C4-2B (cell line): ENCODE results near the gene ZNF91.

ENCODE experiments used
- H3K27ac ChIP-seq: fragments of 450-650 bp; 2 replicates; pipeline ENCODE4 v1.5.1; 2017
- CTCF ChIP-seq: fragments of 450-650 bp; conservative IDR thresholded peaks from 2 replicates; pipeline ENCODE4 v1.5.1; 2017; ENCODE audit warnings: mild to moderate bottlenecking
- ZFX ChIP-seq: fragments of 450-650 bp; IDR thresholded peaks from 2 replicates; pipeline ENCODE4 v1.6.1; 2017

Gene ZNF91

DNA sequence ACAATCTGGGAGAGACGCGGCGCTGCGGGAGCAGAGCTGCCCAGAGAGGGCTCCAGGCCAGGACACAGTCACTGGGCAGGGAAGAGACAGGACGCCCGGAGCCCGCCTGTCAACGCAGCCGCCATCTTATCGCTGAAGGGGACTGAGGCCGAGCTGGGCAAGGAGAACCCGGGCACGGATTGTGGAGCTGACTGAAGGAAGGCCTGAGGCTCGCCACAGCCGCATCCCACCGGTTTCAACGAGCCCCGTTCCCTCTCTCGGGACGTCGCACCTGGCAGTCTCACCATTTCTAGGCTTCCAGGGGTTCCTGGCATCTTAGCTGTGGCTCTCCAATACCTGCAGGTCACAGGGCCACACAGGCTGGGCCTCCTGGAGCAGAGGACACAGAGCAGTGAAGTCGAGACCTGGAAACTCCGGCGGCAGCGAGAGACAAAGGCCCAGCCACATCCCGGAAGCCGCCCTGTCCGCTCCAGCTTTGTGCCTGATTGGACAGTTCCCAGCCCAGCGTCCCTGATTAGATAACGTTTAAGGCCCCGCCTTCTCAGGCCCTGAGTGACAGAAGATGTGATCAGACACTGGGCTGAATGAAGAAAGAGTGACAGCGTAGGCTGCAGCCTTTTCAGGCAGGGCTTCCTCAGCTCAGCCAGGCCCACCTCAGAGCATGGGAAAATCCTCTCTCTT is at the start of gene ZNF91:
Gene ZNF91, minus strand, starts transcription at position 431 of the 681 bp plus-strand sequence. Its CDS starts 117 bp downstream, at position 314.
- peak; percentile 79 for TF ChIP-seq ZFX
- no peak for TF ChIP-seq CTCF
- peak within 1 kb of the TSS; percentile 73 for H3K27ac ChIP-seq

DNA sequence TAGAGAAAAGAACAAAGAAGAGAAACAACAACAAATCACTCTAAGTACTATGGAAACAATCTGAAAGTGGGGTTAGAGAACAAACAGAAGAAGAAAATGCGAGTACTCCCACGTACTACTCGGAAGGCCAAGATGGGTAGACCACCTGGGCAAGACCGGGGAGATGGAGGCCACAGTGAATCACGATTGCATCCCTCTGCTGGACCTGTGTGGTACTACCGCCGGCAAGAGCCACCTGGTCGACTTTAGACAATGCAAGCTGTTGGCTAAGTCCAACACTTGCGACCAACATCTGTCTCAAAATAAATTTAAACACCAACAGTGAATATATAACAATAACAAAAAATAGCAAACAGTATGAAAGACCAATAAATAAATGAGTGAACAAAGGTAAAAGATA is 45.5 kb upstream of the ZNF91 start:
- H3K27ac ChIP-seq: no peak overlapping the region
- TF ChIP-seq CTCF (peak; percentile 60), ZFX (no peak)

- peak; percentile 37; the same call in 1 of the 2 replicates for TF ChIP-seq CTCF
- TF ChIP-seq ZFX: no peak
- H3K27ac ChIP-seq: no peak overlapping the region
Observed at GRCh38 chr19:23440207-23440606, 44.9 kb upstream of the ZNF91 start.

- TF ChIP-seq CTCF (peak; percentile 8; the same call in 1 of the 2 replicates), ZFX (no peak)
- H3K27ac ChIP-seq: no peak overlapping the region
Observed at GRCh38 chr19:23439623-23440022, 44.4 kb upstream of the ZNF91 start.

DNA sequence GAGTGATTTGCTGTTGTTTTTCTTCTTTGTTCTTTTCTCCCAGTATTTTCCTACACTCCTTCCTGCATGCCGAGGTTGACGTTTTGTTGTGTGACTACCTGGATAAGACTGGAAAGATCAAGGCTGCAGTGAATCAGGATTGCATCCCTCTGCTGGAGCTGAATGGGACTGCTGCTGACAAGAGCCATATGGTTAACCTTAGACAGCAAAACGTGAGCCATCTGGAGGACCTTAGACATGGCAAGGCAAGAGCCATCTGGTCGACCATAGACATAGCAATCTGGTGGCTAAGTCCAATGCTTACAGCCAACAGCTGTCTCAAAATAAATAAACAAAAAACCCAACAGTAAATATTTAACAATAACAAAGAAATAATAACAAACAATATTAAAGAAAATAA is 42.6 kb upstream of the ZNF91 start:
- TF ChIP-seq ZFX (no peak), CTCF (no peak; the same call in 1 of the 2 replicates)
- H3K27ac ChIP-seq: no peak overlapping the region

GRCh38 chr19:23436944-23437343 is 41.7 kb upstream of the ZNF91 start:
- H3K27ac ChIP-seq: no peak overlapping the region
- no peak for TF ChIP-seq ZFX
- TF ChIP-seq CTCF: peak; percentile 41; the same call in 1 of the 2 replicates

GRCh38 chr19:23436318-23436717 is 41.0 kb upstream of the ZNF91 start:
- peak; percentile 45 for TF ChIP-seq CTCF
- TF ChIP-seq ZFX: no peak
- H3K27ac ChIP-seq: no peak overlapping the region
